ENCODE results near the gene PPP1R8. TPM values are rescaled to one million over a fixed set of nuclear protein-coding genes. Genes with fewer than 3 reads are reported as not detected.

PPP1R8 gene
- total and polyA plus RNA-seq, 12 donors: 16.9 to 63.5 (median 30.4) TPM

DNA sequence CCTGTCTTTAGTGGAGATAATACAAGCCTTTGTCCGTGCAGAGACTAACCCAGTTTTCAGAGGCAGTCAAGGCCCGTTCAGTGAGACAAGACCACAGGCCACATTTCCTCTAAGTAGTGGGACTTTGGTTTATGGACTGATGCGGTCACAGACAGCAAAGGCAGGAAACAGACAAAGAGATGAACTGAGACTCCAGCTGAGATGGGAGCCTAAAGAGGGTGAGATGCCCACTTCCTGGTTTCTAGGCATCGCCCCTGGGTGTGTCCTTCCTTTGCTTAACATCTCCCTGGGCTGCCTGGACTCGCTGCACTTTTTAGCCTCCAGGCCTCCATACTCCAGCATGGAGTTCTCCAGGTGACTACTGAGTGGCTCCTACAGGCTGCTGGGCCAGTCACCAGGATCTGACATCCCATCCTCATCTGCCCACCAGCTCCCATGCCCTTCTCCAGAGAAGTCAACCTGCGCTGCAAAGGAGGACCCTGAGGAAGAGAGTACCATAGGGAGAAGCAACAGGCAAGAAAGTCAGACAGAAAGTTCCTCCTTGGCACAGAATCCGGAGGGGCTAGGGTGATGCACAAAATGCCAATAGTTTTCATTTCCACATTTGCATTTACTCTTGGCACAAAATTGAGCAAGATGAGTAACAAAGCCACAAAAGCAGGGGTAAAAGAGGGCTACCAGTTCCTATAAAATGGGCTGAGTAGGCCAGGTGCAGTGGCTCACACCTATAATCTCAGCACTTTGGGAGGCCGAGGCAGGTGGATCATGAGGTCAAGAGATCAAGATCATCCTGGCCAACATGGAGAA lies 56.8 kb downstream of the PPP1R8 start:
- WGBS, 4 donors: 76 to 81% (median 77%) methylated on average over 6 to 8 of the region's 8 CpGs
- H3K36me3 ChIP-seq (replicated peaks in 1 of 2): peaks cover 0 to 18% of the 10 kb centered on the region in 2 donors
- H3K4me3 ChIP-seq: no peak overlapping the region
- intact Hi-C loops (cut with DNase I): no loop called here
- DNase-seq: peak in 1 of 7 donors; percentile 16
- H3K27me3 ChIP-seq: no peaks in the 10 kb centered on the region
- H3K9me3 ChIP-seq (replicated peaks in 1 of 3): no peaks in the 10 kb centered on the region
- H3K27ac ChIP-seq: peak overlapping the region in 3 of 5 donors; percentile 57 to 82 (median 67)
- H3K4me1 ChIP-seq (replicated peaks in 1 of 2): no peaks in the 10 kb centered on the region
- TF ChIP-seq, protein P1, sequence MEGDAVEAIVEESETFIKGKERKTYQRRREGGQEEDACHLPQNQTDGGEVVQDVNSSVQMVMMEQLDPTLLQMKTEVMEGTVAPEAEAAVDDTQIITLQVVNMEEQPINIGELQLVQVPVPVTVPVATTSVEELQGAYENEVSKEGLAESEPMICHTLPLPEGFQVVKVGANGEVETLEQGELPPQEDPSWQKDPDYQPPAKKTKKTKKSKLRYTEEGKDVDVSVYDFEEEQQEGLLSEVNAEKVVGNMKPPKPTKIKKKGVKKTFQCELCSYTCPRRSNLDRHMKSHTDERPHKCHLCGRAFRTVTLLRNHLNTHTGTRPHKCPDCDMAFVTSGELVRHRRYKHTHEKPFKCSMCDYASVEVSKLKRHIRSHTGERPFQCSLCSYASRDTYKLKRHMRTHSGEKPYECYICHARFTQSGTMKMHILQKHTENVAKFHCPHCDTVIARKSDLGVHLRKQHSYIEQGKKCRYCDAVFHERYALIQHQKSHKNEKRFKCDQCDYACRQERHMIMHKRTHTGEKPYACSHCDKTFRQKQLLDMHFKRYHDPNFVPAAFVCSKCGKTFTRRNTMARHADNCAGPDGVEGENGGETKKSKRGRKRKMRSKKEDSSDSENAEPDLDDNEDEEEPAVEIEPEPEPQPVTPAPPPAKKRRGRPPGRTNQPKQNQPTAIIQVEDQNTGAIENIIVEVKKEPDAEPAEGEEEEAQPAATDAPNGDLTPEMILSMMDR (IDR thresholded peaks at IDR 0.05): no peak
- TF ChIP-seq POLR2A (IDR thresholded peaks at IDR 0.05): no peak

DNA sequence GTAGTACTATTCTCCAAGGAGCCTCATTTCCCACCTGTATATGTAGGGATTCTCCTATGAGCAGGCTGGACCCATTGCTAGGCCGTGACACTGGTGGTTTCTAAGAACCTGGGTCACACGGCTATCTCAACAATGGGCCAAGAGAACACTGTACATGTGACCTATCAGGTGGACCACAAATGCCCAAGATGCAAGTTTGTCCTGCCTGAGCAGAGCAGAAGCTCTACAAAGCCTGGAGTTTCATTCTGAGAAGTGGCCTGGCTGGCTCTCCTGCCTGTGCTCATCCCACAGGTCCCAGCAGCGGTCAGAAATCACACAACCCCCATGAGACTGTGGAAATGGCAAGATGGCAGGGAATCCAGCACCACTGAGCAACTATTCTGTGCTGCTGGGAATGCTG lies 58.9 kb downstream of the PPP1R8 start:
- 89 to 100% (median 93%) methylated on average over 2 to 3 of the region's 3 CpGs for WGBS, 4 donors
- intact Hi-C loops (cut with DNase I): no loop called here
- peak overlapping the region in 2 of 5 donors; percentile 12 to 75 for H3K27ac ChIP-seq

DNA sequence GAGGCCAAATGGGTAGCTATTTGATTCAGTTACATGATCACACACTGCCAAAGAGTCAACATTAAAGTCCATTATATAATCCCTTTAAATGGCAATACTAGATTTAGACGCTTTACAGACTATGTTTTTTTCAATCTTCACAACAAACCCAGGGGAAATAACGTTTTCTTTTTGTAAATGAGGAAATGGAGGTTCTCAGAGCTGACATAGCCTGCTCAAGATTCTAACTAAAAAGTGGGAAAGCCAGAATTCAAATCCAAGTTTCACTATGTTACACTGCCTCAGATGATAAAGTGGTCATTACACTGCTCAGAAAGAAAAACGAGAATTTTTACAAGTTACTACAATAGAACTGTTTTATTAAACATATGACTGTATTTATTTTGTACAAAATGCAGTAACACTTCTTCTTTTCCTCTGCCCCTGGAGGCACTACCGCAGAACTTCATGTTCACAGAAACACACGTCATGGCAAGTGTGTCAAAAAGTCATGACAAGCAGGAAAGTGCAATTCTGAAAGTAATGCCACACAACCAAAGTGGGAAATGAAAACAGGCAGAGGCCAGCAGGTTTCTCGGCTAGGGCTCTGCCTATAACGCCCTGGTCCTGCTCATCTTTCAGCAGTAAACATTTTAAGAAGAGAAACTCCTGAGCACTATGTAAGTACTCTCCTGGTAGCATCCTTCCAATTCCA lies 60.8 kb downstream of the PPP1R8 start:
- WGBS, 4 donors: 69 to 76% (median 70%) methylated on average over 7 of the region's 7 CpGs
- Histone ChIP-seq H3K27ac (peak overlapping the region in 4 of 5 donors; percentile 1 to 78 (median 36)), H3K4me3 (no peak overlapping the region), H3K36me3 (replicated peaks in 1 of 2) (peaks cover 0 to 57% of the 10 kb centered on the region in 2 donors), H3K27me3 (no peaks in the 10 kb centered on the region), H3K4me1 (replicated peaks in 1 of 2) (peaks cover 0 to 4% of the 10 kb centered on the region in 2 donors), H3K9me3 (replicated peaks in 1 of 3) (no peaks in the 10 kb centered on the region)
- intact Hi-C loops (cut with DNase I): no loop called here
- TF ChIP-seq POLR2A (IDR thresholded peaks at IDR 0.05): no peak
- TF ChIP-seq, protein P1 (IDR thresholded peaks at IDR 0.05): peak in 2 of 6 experiments; percentile 19 to 26
- DNase-seq: peak in 4 of 7 donors; percentile 45 to 67 (median 52)

More for the DNA sequence above, 58.9 kb downstream of the PPP1R8 start:
- Histone ChIP-seq H3K9me3 (replicated peaks in 1 of 3) (no peaks in the 10 kb centered on the region), H3K36me3 (replicated peaks in 1 of 2) (peaks cover 0 to 39% of the 10 kb centered on the region in 2 donors), H3K4me3 (no peak overlapping the region), H3K27me3 (no peaks in the 10 kb centered on the region), H3K4me1 (replicated peaks in 1 of 2) (peaks cover 0 to 4% of the 10 kb centered on the region in 2 donors)
- TF ChIP-seq, protein P1 (IDR thresholded peaks at IDR 0.05): no peak
- no peak for TF ChIP-seq POLR2A (IDR thresholded peaks at IDR 0.05)
- no peak for DNase-seq

DNA sequence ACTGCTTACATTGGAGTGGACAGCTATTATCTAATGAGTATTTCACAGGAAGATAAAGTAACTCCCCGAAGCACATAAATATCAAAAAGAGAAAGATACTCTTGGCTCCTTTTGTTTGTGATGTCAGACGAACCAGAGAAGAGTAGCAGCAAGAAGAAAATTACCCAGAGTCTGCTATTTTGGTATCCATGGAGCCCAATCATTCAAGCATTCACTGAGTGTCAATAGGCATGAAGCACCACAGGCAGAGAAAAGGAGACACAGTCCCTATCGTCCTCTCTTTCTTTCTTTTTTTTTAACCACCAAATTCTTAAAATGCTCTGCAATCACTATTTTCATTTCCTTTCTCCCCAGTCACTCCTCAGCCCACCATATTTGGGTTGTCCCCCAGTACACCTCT lies 63.9 kb downstream of the PPP1R8 start:
- no peak for DNase-seq
- Histone ChIP-seq H3K27me3 (no peaks in the 10 kb centered on the region), H3K4me3 (no peak overlapping the region), H3K9me3 (replicated peaks in 1 of 3) (no peaks in the 10 kb centered on the region), H3K27ac (no peak overlapping the region), H3K36me3 (replicated peaks in 1 of 2) (peaks cover 0 to 63% of the 10 kb centered on the region in 2 donors), H3K4me1 (replicated peaks in 1 of 2) (peaks cover 0 to 4% of the 10 kb centered on the region in 2 donors)
- TF ChIP-seq POLR2A (IDR thresholded peaks at IDR 0.05): no peak
- TF ChIP-seq, protein P1 (IDR thresholded peaks at IDR 0.05): no peak
- 76 to 84% (median 81%) methylated on average over 3 of the region's 3 CpGs for WGBS, 4 donors
- intact Hi-C loops (cut with DNase I): no loop called here

All from adrenal gland (tissue), 12 donors.